HG03439 (cell line): Measurements from ENCODE around the gene MBD5.

ENCODE experiments used
- ATAC-seq: cut with Tn5 transposase; IDR thresholded peaks from one replicate; pipeline ENCODE4 v1.9.1; 2021; ENCODE audit warnings: mild to moderate bottlenecking, moderate library complexity; ENCODE audit not compliant: unreplicated experiment

Gene MBD5

GRCh38 chr2:148209603-148210002, 188.7 kb downstream of the MBD5 start:
- ATAC-seq = no peak

DNA sequence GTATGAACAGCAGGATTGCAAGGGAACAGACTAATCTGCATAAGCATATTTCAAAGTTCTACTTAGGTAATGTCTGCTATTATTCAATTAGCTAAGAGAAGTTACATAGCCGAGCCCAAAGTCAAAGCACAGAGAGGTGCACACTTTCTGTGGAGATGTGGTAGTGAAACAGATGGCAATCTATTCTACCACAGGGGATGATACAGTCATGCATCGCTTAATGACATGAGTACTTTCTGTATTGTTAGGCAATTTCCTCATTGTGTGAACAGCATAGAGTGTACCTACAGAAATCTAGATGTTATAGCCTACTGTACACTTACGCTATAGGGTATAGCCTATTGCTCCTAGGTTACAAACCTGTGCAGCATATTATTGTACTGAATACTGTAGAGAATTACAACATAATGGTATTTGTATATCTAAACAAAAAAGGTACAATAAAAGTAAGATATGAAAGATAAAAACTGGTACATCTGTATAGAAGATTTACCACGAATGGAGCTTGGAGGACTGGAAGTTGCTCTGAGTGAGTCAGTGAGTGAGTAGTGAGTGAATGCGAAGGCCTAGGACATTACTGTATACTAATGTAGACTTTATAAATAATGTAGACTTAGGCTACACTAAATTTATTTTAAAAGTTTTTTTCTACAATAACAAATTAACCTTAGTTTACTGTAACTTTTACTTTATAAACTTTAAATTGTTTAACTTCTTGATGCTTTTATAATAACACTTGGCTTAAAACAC, 197.6 kb downstream of the MBD5 start:
- no peak for ATAC-seq

- ATAC-seq = no peak
Observed at GRCh38 chr2:148221166-148221565, 200.3 kb downstream of the MBD5 start.

DNA sequence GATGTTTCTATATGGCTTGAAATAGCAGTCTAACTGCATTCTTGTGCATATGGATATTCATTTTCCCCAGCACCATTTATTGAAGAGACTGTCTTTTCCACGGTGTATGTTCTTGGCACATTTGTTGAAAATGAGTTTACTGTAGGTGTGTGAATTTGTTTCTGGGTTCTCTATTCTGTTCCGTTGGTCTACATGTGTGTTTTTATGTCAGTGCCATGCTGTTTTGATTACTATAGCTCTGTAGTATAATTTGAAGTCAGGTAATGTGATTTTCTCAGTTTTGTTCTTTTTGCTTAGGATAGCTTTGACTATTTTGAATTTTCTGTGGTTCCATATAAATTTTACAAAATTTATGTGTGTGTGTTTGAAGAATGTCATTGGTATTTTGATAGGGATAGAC, 201.0 kb downstream of the MBD5 start:
- no peak for ATAC-seq

GRCh38 chr2:148231858-148232257, 211.0 kb downstream of the MBD5 start:
- no peak for ATAC-seq

- no peak for ATAC-seq
Observed at GRCh38 chr2:148234143-148234542, 213.3 kb downstream of the MBD5 start.

DNA sequence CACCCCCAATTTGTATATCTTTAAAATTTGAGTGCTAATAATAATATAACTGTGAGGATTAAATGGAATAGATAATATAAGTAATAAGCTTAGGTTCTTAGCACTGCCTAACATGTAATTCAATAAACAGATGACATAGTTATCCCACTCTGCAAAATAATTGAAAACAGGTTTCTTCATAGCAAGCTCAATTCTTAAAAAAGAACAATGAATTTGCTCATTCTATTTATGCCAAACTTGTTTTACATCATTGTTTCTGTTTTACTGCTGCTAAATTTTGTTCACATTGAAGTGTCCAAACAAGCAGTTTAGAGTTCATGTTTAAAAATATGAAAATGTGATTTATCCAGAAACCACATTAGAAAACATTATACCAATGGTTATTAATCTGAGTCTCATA, 217.0 kb downstream of the MBD5 start:
- ATAC-seq = no peak

DNA sequence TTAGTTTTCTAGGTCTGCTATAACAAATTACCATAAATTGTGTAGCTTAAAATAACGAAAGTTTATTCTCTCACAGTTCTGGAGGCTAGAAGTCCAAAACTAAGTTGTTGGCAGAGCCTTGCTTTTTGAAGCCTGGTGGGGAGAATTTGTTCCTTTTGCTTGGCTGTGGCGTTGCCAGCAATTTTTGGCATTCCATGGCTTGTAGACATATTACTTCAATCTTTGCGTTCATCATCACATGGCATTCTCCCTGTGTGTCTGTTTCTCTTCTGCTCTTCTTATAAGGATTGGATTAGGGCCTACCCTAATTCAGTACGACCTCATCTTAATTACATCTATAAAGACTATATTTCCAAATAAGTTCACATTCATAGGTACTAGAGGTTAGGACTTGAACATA, 217.7 kb downstream of the MBD5 start:
- ATAC-seq = no peak

DNA sequence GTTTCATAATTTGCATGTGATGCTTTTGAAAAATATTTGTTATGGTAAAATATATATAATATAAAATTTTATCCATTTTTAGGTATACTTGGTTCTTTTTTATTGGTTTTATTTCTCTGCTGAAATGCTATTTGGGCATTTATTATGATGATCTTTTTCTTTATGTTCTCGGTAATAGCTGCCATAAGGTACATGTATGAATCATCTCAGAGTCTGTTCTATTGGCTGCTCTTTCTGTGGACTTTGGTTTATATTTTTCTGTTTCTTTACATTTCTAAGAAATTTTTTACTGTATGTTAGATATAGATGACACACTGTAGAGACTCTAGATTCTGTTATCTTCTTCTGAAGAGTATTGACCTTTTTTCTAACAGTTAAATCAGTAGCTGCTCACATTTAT, 219.9 kb downstream of the MBD5 start:
- no peak for ATAC-seq

DNA sequence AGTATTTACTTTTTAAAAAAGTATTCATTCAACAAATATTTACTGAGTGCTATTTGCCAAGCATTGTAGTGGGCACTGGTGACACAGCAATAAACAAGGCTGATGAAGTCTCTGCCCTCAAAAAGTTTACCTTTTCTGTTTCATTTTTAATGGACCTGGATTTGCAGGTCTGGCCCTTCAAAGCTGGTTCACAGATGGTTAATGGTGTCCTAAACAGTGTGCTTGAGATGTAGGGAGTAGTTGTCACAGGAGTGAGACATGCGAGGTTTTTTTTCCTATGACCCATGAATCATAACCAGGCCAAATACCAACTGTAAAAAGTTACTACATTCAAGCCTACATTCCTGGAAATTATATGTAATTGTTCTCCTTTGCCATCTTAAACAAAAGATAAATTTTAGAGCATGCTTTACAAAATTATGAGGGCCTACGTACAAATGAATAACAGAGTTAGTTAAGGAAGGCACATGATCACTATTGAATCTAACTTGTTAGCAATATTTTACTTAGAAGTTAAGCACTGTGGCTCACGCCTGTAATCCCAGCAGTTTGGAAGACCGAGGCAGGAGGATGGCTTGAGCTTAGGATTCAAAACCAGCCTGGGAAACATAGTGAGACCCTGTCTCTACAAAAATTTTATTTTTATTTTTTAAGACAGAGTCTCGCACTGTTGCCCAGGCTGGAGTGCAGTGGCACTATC, 223.9 kb downstream of the MBD5 start:
- no peak for ATAC-seq

DNA sequence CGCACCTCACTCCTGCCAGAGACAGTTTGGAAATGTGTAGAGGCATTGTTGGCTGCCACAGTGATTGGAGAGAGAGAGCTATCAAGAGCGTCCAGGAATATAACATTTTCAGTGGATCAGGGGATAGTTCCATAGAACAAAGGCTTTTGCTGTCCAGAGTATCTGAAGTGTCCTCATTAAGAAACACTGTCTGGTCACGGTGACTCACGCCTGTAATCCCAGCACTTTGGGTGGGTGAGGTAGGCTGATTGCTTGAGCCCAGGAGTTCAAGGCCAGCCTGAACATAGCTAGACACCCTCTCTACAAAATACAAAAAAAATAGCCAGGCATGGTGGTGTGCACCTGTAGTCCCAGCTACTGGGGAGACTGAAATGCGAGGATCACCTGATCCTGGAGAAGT, 231.1 kb downstream of the MBD5 start:
- ATAC-seq = no peak

- no peak for ATAC-seq
Observed at GRCh38 chr2:148252646-148253045, 231.8 kb downstream of the MBD5 start.

DNA sequence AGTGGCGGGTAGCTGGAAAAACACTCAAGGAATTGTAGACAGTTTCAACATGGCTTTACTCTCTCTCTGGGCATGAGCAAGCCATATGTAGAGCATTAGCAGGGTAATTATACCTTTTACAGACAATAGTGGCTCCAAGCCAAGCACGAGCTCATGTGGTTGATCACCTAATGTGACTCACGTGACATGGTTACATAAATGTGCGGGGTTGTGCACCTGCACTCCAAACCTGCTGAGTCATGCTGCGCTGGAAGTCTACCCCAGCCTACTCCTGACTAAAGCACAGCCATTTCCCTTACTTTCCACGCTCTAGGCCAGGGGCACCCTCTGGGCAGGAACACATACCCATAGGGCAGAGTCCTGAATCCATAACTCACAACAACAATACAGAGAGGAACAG, 232.8 kb downstream of the MBD5 start:
- no peak for ATAC-seq

GRCh38 chr2:148255929-148256328, 235.0 kb downstream of the MBD5 start:
- no peak for ATAC-seq

DNA sequence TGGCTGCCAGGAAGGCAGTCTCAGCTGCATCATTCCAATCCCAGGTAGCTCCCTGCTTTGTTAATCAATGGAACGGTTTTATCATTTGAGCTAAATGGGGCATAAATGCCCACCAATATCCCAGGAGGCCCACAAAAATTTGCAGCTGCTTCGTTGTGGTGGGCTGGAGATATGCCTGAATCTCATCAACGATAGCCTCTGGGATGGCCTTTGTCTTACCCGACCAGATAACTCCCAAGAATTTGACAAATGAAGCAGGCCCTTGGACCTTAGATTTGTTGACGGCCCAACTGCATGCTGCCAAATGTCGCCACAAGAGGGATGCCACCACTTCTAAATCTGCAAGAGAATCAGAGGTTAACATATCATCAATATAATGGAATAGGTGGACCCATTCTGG, 236.4 kb downstream of the MBD5 start:
- no peak for ATAC-seq

DNA sequence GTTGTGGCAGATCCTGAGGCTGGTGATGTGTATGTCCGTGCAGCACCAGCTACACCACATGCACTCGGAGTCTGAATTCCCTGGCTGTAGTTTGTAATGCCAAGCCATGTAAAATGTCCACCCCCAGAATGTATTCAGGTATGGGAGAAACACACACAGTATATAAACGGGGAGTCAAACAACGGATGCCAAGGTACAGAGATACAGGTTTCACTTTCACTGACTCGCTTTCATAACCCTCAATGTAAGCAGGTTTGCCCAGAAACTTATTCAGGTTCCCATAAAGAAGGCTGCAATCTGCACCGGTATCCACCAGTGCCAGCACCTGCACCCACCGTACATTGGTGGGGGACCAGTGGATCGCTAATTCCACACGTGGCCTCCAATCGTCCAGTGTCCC, 237.2 kb downstream of the MBD5 start:
- ATAC-seq = no peak

GRCh38 chr2:148259674-148260073, 238.8 kb downstream of the MBD5 start:
- ATAC-seq = no peak

- ATAC-seq = no peak
Observed at GRCh38 chr2:148263890-148264289, 243.0 kb downstream of the MBD5 start.

DNA sequence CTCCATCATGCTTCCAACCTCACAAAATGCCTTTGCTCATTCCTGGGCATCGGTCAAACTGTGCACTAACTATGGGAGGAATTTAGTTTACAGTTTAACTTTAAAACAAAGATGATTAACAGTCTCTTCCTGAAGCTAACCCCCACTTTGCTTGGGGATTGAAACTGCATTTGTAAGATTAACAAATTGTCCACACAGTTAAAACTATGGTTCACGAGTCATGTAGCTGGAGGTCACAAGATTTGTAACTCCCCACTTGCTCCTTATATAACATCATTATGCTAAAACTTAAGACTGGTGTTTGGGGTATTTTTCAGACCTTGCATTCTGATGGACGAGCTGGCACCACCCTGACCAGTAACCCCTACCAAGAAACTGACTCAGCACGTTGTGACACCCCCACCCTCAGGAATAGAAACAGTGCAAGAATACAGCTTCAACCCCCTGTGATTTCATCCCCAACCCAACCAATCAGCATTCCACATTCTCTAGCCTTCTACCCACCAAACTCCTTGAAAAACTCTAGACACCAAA, 252.3 kb downstream of the MBD5 start:
- no peak for ATAC-seq

GRCh38 chr2:148279216-148279615, 258.3 kb downstream of the MBD5 start:
- no peak for ATAC-seq

DNA sequence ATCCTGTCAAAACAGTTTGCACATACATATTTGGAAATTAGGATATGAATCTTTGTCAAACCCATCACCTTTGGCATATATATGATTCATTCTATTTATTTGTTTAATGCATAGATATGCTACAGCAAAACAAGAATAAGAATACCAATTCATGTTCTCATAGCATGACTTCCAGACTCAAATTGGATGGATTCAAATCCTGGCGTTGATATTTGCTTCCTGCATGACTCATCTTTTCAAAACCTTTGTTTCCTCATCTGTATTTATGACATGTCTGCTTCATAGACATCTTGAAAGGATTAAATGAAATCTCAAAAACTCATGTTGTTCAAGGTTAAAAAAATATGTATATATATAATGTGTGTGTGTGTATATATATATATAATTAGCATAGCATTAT, 261.3 kb downstream of the MBD5 start:
- no peak for ATAC-seq

DNA sequence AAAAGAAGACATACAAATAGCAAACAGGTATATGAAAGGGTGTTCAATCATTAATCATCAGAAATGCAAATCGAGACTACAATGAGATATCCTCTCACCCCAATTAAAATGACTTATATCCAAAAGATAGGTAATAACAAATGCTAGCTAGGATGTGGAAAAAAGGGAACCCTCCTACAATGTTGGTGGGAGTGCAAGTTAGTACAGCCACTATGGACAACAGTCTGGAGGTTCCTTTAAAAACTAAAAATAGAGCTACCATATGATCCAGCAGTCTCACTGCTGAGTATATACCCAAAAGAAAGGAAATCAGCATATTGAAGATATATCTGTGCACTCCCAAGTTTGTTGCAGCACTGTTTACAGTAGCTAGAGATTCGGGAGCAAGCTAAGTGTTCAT, 271.5 kb downstream of the MBD5 start:
- ATAC-seq = no peak
